ENCODE data around the gene YPEL1. TPM values are rescaled to one million over a fixed set of nuclear protein-coding genes. Genes with fewer than 3 reads are reported as not detected.
"Not testable (repeated sequence)": the region's sequence is repeated elsewhere in the genome, so short reads cannot be mapped to it uniquely, and the experiment has no call there.

YPEL1 gene
- total RNA-seq, 2 donors from 2014 or later: 14.2 to 19.0 TPM

GRCh38 chr22:21725956-21726649 lies 9.5 kb downstream of the YPEL1 start:
- H3K9me3 Mint-ChIP-seq: no peaks in the 10 kb centered on the region
- peaks cover 17 to 22% of the 10 kb centered on the region in 2 donors for H3K4me1 Mint-ChIP-seq (ENCODE audit: low read depth in 2 of 2)
- no peak overlapping the region for H3K4me3 Mint-ChIP-seq
- H3K36me3 Mint-ChIP-seq: no peaks in the 10 kb centered on the region
- no peak overlapping the region for H3K27ac Mint-ChIP-seq
- no peaks in the 10 kb centered on the region for H3K27me3 Mint-ChIP-seq
- DNase-seq (ENCODE audit: low spot score): no peak
- ATAC-seq: no peak

DNA sequence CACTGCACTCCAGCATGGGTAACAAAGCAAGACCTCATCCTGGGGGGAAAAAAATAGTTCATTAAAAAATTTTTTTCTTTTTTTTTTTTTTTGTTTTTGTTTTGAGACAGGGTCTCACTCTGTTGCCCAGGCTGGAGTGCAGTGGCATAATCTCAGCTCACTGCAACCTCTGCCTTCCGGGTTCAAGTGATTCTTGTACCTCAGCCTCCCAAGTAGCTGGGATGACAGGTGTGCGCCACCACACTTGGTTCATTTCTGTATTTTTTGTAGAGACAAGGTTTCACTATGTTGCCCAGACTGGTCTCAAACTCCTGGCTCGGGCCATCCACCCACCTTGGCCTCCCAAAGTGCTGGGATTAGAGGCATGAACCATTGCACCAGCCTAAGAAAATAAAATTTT lies 11.1 kb downstream of the YPEL1 start:
- H3K27ac Mint-ChIP-seq; ATAC-seq; H3K4me3 Mint-ChIP-seq; H3K36me3 Mint-ChIP-seq; DNase-seq (ENCODE audit: low spot score); H3K9me3 Mint-ChIP-seq; H3K27me3 Mint-ChIP-seq: not testable (repeated sequence)
- H3K4me1 Mint-ChIP-seq (ENCODE audit: low read depth in 2 of 2): peaks cover 14 to 15% of the 10 kb centered on the region in 2 donors

GRCh38 chr22:21721195-21721852 lies 14.3 kb downstream of the YPEL1 start:
- H3K36me3 Mint-ChIP-seq; ATAC-seq; DNase-seq (ENCODE audit: low spot score); H3K9me3 Mint-ChIP-seq; H3K4me3 Mint-ChIP-seq; H3K27me3 Mint-ChIP-seq: not testable (repeated sequence)
- peaks cover 10 to 16% of the 10 kb centered on the region in 2 donors for H3K4me1 Mint-ChIP-seq (ENCODE audit: low read depth in 2 of 2)
- H3K27ac Mint-ChIP-seq: peak overlapping the region in 1 of 2 donors; percentile 12

DNA sequence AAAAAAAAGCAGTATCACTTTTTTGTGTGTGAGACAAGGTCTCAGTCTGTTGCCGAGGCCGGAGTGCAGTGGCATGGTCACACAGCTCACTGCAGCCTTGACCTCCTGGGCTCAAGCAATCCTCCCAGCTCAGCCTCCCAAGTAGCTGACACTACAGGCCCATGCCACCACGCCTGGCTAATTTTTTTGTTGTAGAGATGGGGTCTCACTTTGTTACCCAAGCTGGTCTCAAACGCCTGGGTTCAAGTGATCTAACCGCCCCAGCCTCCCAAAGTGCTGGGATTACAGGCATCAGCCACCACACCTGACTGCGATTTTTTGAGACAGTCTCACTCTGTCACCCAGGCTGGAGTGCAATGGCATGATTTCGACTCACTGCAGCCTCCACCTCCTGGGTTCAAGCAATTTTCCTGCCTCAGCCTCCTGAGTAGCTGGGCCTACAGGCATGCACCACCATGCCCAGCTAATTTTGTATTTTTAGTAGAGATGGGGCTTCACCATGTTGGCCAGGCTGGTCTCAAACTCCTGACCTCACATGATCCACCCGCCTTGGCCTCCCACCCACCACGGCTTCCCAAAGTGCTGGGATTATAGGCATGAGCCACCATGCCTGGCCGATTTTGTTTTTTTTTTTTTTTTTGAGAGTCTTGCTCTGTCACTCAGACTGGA lies 15.3 kb downstream of the YPEL1 start:
- DNase-seq (ENCODE audit: low spot score); H3K27ac Mint-ChIP-seq; H3K36me3 Mint-ChIP-seq: not testable (repeated sequence)

GRCh38 chr22:21719024-21719423 lies 16.6 kb downstream of the YPEL1 start:
- Mint-ChIP-seq H3K27ac (peak overlapping the region in 1 of 2 donors; percentile 58), H3K27me3 (no peaks in the 10 kb centered on the region), H3K4me3 (no peak overlapping the region), H3K36me3 (no peaks in the 10 kb centered on the region), H3K4me1 (ENCODE audit: low read depth in 2 of 2) (peaks cover 10 to 18% of the 10 kb centered on the region in 2 donors), H3K9me3 (no peaks in the 10 kb centered on the region)
- DNase-seq (ENCODE audit: low spot score) (no peak), ATAC-seq (no peak)

More for the DNA sequence above, 15.3 kb downstream of the YPEL1 start:
- H3K9me3 Mint-ChIP-seq, H3K4me3 Mint-ChIP-seq, H3K27me3 Mint-ChIP-seq, ATAC-seq: not testable (repeated sequence)
- peaks cover 10 to 16% of the 10 kb centered on the region in 2 donors for H3K4me1 Mint-ChIP-seq (ENCODE audit: low read depth in 2 of 2)

GRCh38 chr22:21718499-21718898 lies 17.1 kb downstream of the YPEL1 start:
- H3K9me3 Mint-ChIP-seq: no peaks in the 10 kb centered on the region
- peaks cover 12 to 21% of the 10 kb centered on the region in 2 donors for H3K4me1 Mint-ChIP-seq (ENCODE audit: low read depth in 2 of 2)
- ATAC-seq (no peak), DNase-seq (ENCODE audit: low spot score) (no peak)
- H3K27ac Mint-ChIP-seq: peak overlapping the region in 1 of 2 donors; percentile 58
- no peaks in the 10 kb centered on the region for H3K36me3 Mint-ChIP-seq
- H3K4me3 Mint-ChIP-seq: no peak overlapping the region
- no peaks in the 10 kb centered on the region for H3K27me3 Mint-ChIP-seq

- Mint-ChIP-seq H3K4me1 (ENCODE audit: low read depth in 2 of 2) (peaks cover 14 to 26% of the 10 kb centered on the region in 2 donors), H3K27ac (peak overlapping the region in 1 of 2 donors; percentile 45)
- H3K9me3 Mint-ChIP-seq; H3K27me3 Mint-ChIP-seq; ATAC-seq; H3K4me3 Mint-ChIP-seq; H3K36me3 Mint-ChIP-seq; DNase-seq (ENCODE audit: low spot score): not testable (repeated sequence)
Measured at GRCh38 chr22:21716395-21717122, 19.0 kb downstream of the YPEL1 start.

DNA sequence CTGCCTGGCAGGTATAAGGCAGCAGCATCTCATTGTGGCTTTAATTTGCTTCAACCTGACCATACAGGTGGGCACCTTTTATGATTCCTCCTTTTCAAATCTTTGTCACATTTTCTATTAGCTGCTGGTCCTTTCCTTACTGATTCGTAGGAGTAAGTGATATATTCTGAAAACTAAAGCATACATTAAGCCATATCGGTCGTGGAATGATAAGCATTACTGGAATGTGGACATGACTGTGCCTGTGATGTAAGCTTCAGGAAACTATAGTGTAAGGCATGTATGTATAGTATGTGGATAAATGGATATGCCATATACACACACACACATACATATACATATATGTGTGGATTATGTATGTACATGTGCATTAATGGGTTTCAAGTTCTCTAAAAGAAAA lies 20.8 kb downstream of the YPEL1 start:
- ATAC-seq (no peak), DNase-seq (ENCODE audit: low spot score) (no peak)
- Mint-ChIP-seq H3K36me3 (no peaks in the 10 kb centered on the region), H3K27ac (peak overlapping the region in 1 of 2 donors; percentile 37), H3K27me3 (no peaks in the 10 kb centered on the region), H3K4me1 (ENCODE audit: low read depth in 2 of 2) (peaks cover 14 to 32% of the 10 kb centered on the region in 2 donors), H3K4me3 (no peak overlapping the region), H3K9me3 (no peaks in the 10 kb centered on the region)

DNA sequence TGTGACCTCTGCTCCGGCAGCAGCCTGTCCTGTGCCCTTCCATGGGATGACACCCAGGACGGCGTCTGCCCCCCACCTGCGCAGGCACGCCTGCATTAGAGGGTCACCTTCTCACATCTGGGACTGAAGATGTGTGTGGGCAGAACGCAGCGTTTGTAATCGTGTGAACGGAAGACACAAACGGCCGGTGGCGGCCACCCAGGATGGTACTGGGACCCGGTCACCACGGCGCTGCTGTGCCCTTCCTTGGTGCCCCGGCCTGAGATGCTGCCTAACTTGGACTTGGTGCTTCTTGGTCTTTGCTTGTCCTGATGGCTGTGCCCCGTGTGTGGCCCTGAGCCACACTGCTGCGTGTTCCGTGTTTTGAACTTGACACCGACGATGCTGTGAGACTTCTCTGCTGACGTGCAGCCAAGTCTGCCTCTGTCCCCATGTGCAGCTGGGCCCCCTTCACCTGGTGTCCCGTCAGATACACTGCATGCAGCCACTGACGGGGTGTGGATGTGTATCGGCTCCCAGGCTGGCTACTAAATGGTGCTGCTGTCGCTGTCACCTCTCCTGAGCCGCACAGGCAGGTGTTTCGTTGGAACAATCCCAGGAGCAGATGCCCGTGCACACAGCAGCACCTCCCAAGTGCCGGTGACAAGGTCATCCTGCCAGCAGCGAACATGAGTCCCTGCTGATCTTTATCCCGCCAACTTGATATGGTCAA lies 21.4 kb downstream of the YPEL1 start:
- peaks cover 13 to 33% of the 10 kb centered on the region in 2 donors for H3K4me1 Mint-ChIP-seq (ENCODE audit: low read depth in 2 of 2)
- no peak overlapping the region for H3K4me3 Mint-ChIP-seq
- peak overlapping the region in 1 of 2 donors; percentile 37 for H3K27ac Mint-ChIP-seq
- DNase-seq (ENCODE audit: low spot score): no peak
- no peaks in the 10 kb centered on the region for H3K36me3 Mint-ChIP-seq
- no peaks in the 10 kb centered on the region for H3K9me3 Mint-ChIP-seq
- peak; percentile 13 to 18 for ATAC-seq
- no peaks in the 10 kb centered on the region for H3K27me3 Mint-ChIP-seq

- peak; percentile 57 to 67 for ATAC-seq
- Mint-ChIP-seq H3K4me3 (peak overlapping the region; percentile 23), H3K27ac (peak overlapping the region in 1 of 2 donors; percentile 87)
Measured at GRCh38 chr22:21713428-21714058, 22.1 kb downstream of the YPEL1 start.

DNA sequence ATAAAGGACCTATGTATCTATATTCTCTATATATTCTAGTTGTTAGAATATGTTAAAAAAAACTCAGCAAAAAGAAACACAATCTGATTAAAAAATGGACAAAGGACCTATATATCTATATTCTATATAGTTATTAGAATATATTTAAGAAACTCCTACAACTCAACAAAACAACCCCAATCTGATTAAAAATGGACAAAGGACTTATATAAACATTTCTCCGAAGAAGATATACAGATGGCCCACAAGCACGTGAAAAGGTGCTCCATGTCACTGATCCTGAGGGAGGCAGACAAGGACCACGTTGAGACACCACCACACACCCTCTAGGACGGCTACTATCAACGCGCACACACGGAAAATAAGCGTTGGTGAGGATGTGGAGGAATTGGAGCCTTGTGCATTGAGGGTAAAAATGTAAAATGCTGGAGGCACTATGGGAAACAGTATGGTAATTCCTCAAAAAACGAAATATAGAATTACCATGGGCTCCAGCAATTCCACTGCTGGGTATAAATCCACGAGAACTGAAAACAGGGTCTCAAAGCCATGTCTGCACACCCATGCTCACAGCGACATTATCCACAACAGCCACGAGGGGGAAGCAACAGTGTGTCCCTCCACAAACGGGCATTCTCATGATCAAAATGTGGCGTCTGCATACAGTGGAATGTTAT lies 22.7 kb downstream of the YPEL1 start:
- H3K4me1 Mint-ChIP-seq (ENCODE audit: low read depth in 2 of 2): peaks cover 9 to 28% of the 10 kb centered on the region in 2 donors
- peak overlapping the region in 1 of 2 donors; percentile 87 for H3K27ac Mint-ChIP-seq
- peak overlapping the region; percentile 23 for H3K4me3 Mint-ChIP-seq
- no peaks in the 10 kb centered on the region for H3K27me3 Mint-ChIP-seq
- no peaks in the 10 kb centered on the region for H3K9me3 Mint-ChIP-seq
- DNase-seq (ENCODE audit: low spot score) (peak; percentile 73), ATAC-seq (peak; percentile 86 to 89)
- H3K36me3 Mint-ChIP-seq: no peaks in the 10 kb centered on the region

More at GRCh38 chr22:21713428-21714058, 22.1 kb downstream of the YPEL1 start:
- no peaks in the 10 kb centered on the region for H3K9me3 Mint-ChIP-seq
- H3K4me1 Mint-ChIP-seq (ENCODE audit: low read depth in 2 of 2): peaks cover 9 to 28% of the 10 kb centered on the region in 2 donors
- no peak for DNase-seq (ENCODE audit: low spot score)
- no peaks in the 10 kb centered on the region for H3K27me3 Mint-ChIP-seq
- no peaks in the 10 kb centered on the region for H3K36me3 Mint-ChIP-seq

DNA sequence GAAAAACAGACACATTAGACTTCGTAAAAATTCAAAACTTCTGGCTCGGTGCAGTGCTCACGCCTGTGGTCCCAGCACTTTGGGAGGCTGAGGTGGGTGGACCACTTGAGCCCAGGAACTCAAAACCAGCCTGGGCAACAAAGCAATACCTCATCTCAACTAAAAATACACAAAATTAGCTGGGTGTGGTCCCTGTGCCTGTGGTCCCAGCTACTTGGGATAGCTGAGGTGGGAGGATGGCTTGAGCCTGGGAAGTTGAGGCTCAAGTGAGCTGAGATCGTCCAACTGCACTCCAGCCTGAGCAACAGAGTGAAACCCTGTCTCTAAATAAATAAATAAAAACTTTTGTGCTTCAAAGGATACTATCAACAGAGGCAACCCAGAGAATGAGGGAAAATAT lies 23.7 kb downstream of the YPEL1 start:
- Mint-ChIP-seq H3K9me3 (no peaks in the 10 kb centered on the region), H3K4me1 (ENCODE audit: low read depth in 2 of 2) (peaks cover 9 to 22% of the 10 kb centered on the region in 2 donors), H3K27me3 (no peaks in the 10 kb centered on the region), H3K4me3 (no peak overlapping the region), H3K36me3 (no peaks in the 10 kb centered on the region), H3K27ac (no peak overlapping the region)
- ATAC-seq (no peak), DNase-seq (ENCODE audit: low spot score) (no peak)
